HEK293 (cell line): ENCODE results near the gene POP7.

Source experiments
- KLF9 ChIP-seq: fragments of 450-650 bp; formaldehyde crosslinking; IDR thresholded peaks from 2 replicates; pipeline ENCODE4 v1.5.1; 2016; ENCODE audit warnings: missing biosample characterization, missing genetic modification characterization, low read depth
- ZBTB48 ChIP-seq: fragments of 450-650 bp; formaldehyde crosslinking; IDR thresholded peaks from 2 replicates; pipeline ENCODE4 v1.5.1; 2016; ENCODE audit warnings: missing biosample characterization, missing genetic modification characterization
- ZNF10 ChIP-seq: fragments of 450-650 bp; formaldehyde crosslinking; IDR thresholded peaks from 2 replicates; pipeline ENCODE4 v1.5.1; 2017; ENCODE audit warnings: missing biosample characterization, missing genetic modification characterization
- ZNF140 ChIP-seq: fragments of 450-650 bp; formaldehyde crosslinking; IDR thresholded peaks from 2 replicates; pipeline ENCODE4 v1.5.1; 2016; ENCODE audit warnings: missing biosample characterization, missing genetic modification characterization
- ZNF2 ChIP-seq: fragments of 450-650 bp; formaldehyde crosslinking; IDR thresholded peaks from 2 replicates; pipeline ENCODE4 v1.5.1; 2016; ENCODE audit warnings: missing biosample characterization, missing genetic modification characterization
- ZNF341 ChIP-seq: fragments of 450-650 bp; formaldehyde crosslinking; IDR thresholded peaks from 2 replicates; pipeline ENCODE4; 2016; ENCODE audit warnings: low read depth, missing biosample characterization, missing genetic modification characterization
- ZNF501 ChIP-seq: fragments of 450-650 bp; formaldehyde crosslinking; IDR thresholded peaks from 2 replicates; pipeline ENCODE4 v1.5.1; 2016; ENCODE audit warnings: missing biosample characterization, missing genetic modification characterization
- ZNF561 ChIP-seq: fragments of 450-650 bp; IDR thresholded peaks from 2 replicates; pipeline ENCODE4 v1.5.1; 2018; ENCODE audit warnings: missing biosample characterization, missing genetic modification characterization, borderline replicate concordance
- ZNF596 ChIP-seq: fragments of 450-650 bp; IDR thresholded peaks from 2 replicates; pipeline ENCODE4 v1.5.0; 2018; ENCODE audit warnings: missing biosample characterization, mild to moderate bottlenecking, missing genetic modification characterization, moderate library complexity
- ZNF626 ChIP-seq: fragments of 450-650 bp; sonication (Bioruptor Pico); formaldehyde crosslinking; IDR thresholded peaks from 2 replicates; pipeline ENCODE4 v1.5.1; 2018; ENCODE audit warnings: missing biosample characterization, missing genetic modification characterization, inconsistent platforms
- ZNF654 ChIP-seq: fragments of 450-650 bp; formaldehyde crosslinking; IDR thresholded peaks from 2 replicates; pipeline ENCODE4 v1.5.1; 2016; ENCODE audit warnings: low read depth, missing biosample characterization, missing genetic modification characterization
- ZNF658 ChIP-seq: fragments of 450-650 bp; formaldehyde crosslinking; IDR thresholded peaks from 2 replicates; pipeline ENCODE4; 2016; ENCODE audit warnings: missing biosample characterization, missing genetic modification characterization
- ZNF660 ChIP-seq: fragments of 450-650 bp; IDR thresholded peaks from 2 replicates; pipeline ENCODE4 v1.5.1; 2018; ENCODE audit warnings: missing biosample characterization, mild to moderate bottlenecking, missing genetic modification characterization
- ZNF747 ChIP-seq: fragments of 450-650 bp; formaldehyde crosslinking; IDR thresholded peaks from 2 replicates; pipeline ENCODE4 v1.5.1; 2016; ENCODE audit warnings: missing biosample characterization, missing genetic modification characterization
- ZNF777 ChIP-seq: fragments of 450-650 bp; formaldehyde crosslinking; IDR thresholded peaks from 2 replicates; pipeline ENCODE4 v1.5.1; 2017; ENCODE audit warnings: missing biosample characterization, missing genetic modification characterization, borderline replicate concordance
- ZNF791 ChIP-seq: fragments of 450-650 bp; formaldehyde crosslinking; IDR thresholded peaks from 2 replicates; pipeline ENCODE4 v1.5.1; 2016; ENCODE audit warnings: missing biosample characterization, missing genetic modification characterization
- TF ChIP-seq, protein P1 (sequence below): fragments of 450-650 bp; formaldehyde crosslinking; IDR thresholded peaks from 2 replicates; pipeline ENCODE4 v1.5.1; 2017; ENCODE audit warnings: missing biosample characterization, mild to moderate bottlenecking, missing genetic modification characterization, moderate library complexity
- TF ChIP-seq, protein P2 (sequence below): fragments of 450-650 bp; formaldehyde crosslinking; IDR thresholded peaks from 2 replicates; pipeline ENCODE4 v1.5.1; 2017; ENCODE audit warnings: missing biosample characterization, missing genetic modification characterization
- TF ChIP-seq, protein P3 (sequence below): fragments of 450-650 bp; formaldehyde crosslinking; IDR thresholded peaks from 2 replicates; pipeline ENCODE4 v1.5.1; 2016; ENCODE audit warnings: missing biosample characterization, missing genetic modification characterization
- TF ChIP-seq, protein P4 (sequence below): fragments of 450-650 bp; formaldehyde crosslinking; IDR thresholded peaks from 2 replicates; pipeline ENCODE4 v1.5.0; 2017; ENCODE audit warnings: missing biosample characterization, missing genetic modification characterization, borderline replicate concordance
- TF ChIP-seq, protein P5 (sequence below): fragments of 450-650 bp; formaldehyde crosslinking; IDR thresholded peaks from 2 replicates; pipeline ENCODE4 v1.5.1; 2016; ENCODE audit warnings: missing biosample characterization, missing genetic modification characterization
- TF ChIP-seq, protein P6 (sequence below): fragments of 450-650 bp; formaldehyde crosslinking; IDR thresholded peaks from 2 replicates; pipeline ENCODE4 v1.5.1; 2016; ENCODE audit warnings: missing biosample characterization, missing genetic modification characterization
- TF ChIP-seq, protein P7 (sequence below): fragments of 450-650 bp; formaldehyde crosslinking; IDR thresholded peaks from 2 replicates; pipeline ENCODE4 v1.5.1; 2017; ENCODE audit warnings: missing biosample characterization, missing genetic modification characterization

POP7 gene

DNA sequence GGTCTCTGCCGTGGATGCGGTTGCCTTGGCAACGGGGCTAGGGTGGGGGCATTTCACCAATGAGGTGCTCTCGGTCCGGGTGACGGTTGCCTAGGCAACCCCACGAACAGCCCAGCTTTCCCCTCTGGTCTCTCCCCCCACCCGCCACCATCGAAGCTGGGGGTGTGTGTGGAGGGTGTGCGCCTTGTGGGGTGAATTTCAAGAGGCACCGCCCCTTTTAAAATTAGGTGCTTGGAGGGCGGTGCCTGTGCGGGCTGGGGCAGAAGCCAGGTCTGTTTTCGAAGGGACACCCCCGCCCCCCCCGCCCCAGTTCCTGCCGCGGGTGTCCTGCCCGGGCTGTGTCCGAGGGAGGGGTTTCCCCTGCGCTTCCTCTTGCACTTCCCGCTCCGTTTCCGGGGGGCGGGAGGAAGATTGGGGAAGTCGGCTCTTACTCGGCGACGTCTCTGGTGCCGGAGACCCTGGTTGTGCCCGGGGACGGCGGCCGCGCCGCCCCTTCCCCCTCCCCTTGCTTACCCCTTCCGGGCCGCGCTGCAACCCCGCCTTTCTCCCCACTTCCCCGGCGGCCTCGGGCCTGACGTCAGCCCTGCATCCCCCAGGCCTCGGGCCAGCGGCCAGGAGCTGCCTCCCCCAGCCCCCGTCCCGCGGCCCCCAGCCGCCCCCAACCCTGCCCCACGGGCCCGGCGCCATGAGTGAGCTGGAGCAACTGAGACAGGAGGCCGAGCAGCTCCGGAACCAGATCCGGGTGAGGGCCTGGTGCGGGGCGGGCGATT, 30.2 kb upstream of the POP7 start (continued):
- TF ChIP-seq, protein P1, sequence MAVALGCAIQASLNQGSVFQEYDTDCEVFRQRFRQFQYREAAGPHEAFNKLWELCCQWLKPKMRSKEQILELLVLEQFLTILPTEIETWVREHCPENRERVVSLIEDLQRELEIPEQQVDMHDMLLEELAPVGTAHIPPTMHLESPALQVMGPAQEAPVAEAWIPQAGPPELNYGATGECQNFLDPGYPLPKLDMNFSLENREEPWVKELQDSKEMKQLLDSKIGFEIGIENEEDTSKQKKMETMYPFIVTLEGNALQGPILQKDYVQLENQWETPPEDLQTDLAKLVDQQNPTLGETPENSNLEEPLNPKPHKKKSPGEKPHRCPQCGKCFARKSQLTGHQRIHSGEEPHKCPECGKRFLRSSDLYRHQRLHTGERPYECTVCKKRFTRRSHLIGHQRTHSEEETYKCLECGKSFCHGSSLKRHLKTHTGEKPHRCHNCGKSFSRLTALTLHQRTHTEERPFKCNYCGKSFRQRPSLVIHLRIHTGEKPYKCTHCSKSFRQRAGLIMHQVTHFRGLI (tag by site-specific recombination): no peak
- peak; percentile 87 for TF ChIP-seq KLF9 (tag by site-specific recombination)
- TF ChIP-seq, protein P2, sequence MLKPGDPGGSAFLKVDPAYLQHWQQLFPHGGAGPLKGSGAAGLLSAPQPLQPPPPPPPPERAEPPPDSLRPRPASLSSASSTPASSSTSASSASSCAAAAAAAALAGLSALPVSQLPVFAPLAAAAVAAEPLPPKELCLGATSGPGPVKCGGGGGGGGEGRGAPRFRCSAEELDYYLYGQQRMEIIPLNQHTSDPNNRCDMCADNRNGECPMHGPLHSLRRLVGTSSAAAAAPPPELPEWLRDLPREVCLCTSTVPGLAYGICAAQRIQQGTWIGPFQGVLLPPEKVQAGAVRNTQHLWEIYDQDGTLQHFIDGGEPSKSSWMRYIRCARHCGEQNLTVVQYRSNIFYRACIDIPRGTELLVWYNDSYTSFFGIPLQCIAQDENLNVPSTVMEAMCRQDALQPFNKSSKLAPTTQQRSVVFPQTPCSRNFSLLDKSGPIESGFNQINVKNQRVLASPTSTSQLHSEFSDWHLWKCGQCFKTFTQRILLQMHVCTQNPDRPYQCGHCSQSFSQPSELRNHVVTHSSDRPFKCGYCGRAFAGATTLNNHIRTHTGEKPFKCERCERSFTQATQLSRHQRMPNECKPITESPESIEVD (tag by site-specific recombination): no peak
- no peak for TF ChIP-seq ZNF501 (tag by site-specific recombination)
- TF ChIP-seq, protein P3, sequence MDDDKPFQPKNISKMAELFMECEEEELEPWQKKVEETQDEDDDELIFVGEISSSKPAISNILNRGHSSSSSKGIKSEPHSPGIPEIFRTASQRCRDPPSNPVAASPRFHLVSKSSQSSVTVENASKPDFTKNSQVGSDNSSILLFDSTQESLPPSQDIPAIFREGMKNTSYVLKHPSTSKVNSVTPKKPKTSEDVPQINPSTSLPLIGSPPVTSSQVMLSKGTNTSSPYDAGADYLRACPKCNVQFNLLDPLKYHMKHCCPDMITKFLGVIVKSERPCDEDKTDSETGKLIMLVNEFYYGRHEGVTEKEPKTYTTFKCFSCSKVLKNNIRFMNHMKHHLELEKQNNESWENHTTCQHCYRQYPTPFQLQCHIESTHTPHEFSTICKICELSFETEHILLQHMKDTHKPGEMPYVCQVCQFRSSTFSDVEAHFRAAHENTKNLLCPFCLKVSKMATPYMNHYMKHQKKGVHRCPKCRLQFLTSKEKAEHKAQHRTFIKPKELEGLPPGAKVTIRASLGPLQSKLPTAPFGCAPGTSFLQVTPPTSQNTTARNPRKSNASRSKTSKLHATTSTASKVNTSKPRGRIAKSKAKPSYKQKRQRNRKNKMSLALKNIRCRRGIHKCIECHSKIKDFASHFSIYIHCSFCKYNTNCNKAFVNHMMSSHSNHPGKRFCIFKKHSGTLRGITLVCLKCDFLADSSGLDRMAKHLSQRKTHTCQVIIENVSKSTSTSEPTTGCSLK (tag by site-specific recombination): no peak
- no peak for TF ChIP-seq ZBTB48 (tag by site-specific recombination)
- TF ChIP-seq ZNF561 (tag by site-specific recombination): no peak
- TF ChIP-seq ZNF10 (tag by site-specific recombination): no peak
- TF ChIP-seq ZNF140 (tag by site-specific recombination): no peak
- peak; percentile 89 for TF ChIP-seq ZNF341 (tag by site-specific recombination)
- TF ChIP-seq, protein P4, sequence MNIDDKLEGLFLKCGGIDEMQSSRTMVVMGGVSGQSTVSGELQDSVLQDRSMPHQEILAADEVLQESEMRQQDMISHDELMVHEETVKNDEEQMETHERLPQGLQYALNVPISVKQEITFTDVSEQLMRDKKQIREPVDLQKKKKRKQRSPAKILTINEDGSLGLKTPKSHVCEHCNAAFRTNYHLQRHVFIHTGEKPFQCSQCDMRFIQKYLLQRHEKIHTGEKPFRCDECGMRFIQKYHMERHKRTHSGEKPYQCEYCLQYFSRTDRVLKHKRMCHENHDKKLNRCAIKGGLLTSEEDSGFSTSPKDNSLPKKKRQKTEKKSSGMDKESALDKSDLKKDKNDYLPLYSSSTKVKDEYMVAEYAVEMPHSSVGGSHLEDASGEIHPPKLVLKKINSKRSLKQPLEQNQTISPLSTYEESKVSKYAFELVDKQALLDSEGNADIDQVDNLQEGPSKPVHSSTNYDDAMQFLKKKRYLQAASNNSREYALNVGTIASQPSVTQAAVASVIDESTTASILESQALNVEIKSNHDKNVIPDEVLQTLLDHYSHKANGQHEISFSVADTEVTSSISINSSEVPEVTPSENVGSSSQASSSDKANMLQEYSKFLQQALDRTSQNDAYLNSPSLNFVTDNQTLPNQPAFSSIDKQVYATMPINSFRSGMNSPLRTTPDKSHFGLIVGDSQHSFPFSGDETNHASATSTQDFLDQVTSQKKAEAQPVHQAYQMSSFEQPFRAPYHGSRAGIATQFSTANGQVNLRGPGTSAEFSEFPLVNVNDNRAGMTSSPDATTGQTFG (tag by site-specific recombination): no peak
- TF ChIP-seq ZNF747 (tag by site-specific recombination): no peak
- TF ChIP-seq ZNF654 (tag by site-specific recombination): no peak
- TF ChIP-seq, protein P5, sequence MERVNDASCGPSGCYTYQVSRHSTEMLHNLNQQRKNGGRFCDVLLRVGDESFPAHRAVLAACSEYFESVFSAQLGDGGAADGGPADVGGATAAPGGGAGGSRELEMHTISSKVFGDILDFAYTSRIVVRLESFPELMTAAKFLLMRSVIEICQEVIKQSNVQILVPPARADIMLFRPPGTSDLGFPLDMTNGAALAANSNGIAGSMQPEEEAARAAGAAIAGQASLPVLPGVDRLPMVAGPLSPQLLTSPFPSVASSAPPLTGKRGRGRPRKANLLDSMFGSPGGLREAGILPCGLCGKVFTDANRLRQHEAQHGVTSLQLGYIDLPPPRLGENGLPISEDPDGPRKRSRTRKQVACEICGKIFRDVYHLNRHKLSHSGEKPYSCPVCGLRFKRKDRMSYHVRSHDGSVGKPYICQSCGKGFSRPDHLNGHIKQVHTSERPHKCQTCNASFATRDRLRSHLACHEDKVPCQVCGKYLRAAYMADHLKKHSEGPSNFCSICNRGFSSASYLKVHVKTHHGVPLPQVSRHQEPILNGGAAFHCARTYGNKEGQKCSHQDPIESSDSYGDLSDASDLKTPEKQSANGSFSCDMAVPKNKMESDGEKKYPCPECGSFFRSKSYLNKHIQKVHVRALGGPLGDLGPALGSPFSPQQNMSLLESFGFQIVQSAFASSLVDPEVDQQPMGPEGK (tag by site-specific recombination): peak; percentile 95
- no peak for TF ChIP-seq ZNF791 (tag by site-specific recombination)
- no peak for TF ChIP-seq ZNF626 (tag by site-specific recombination)
- no peak for TF ChIP-seq ZNF658
- no peak for TF ChIP-seq ZNF2 (tag by site-specific recombination)
- no peak for TF ChIP-seq ZNF777 (tag by site-specific recombination)
- TF ChIP-seq, protein P6, sequence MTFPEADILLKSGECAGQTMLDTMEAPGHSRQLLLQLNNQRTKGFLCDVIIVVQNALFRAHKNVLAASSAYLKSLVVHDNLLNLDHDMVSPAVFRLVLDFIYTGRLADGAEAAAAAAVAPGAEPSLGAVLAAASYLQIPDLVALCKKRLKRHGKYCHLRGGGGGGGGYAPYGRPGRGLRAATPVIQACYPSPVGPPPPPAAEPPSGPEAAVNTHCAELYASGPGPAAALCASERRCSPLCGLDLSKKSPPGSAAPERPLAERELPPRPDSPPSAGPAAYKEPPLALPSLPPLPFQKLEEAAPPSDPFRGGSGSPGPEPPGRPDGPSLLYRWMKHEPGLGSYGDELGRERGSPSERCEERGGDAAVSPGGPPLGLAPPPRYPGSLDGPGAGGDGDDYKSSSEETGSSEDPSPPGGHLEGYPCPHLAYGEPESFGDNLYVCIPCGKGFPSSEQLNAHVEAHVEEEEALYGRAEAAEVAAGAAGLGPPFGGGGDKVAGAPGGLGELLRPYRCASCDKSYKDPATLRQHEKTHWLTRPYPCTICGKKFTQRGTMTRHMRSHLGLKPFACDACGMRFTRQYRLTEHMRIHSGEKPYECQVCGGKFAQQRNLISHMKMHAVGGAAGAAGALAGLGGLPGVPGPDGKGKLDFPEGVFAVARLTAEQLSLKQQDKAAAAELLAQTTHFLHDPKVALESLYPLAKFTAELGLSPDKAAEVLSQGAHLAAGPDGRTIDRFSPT: no peak
- TF ChIP-seq ZNF596 (tag by site-specific recombination): no peak
- TF ChIP-seq, protein P7, sequence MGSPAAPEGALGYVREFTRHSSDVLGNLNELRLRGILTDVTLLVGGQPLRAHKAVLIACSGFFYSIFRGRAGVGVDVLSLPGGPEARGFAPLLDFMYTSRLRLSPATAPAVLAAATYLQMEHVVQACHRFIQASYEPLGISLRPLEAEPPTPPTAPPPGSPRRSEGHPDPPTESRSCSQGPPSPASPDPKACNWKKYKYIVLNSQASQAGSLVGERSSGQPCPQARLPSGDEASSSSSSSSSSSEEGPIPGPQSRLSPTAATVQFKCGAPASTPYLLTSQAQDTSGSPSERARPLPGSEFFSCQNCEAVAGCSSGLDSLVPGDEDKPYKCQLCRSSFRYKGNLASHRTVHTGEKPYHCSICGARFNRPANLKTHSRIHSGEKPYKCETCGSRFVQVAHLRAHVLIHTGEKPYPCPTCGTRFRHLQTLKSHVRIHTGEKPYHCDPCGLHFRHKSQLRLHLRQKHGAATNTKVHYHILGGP (tag by site-specific recombination): no peak
- TF ChIP-seq ZNF660: no peak
